Nephron progenitor cell (in vitro differentiated cells): ENCODE measurements around the gene SH3GLB2.
A peak's percentile ranks its signal among the peaks of the same experiment; 100 is the strongest.

Experiments used
- DNase-seq: peaks from one replicate; pipeline ENCODE4 v3.0.0; 2021
- H3K27ac Mint-ChIP-seq: 2 replicates; pipeline ENCODE4 v1.8.0; 2021; ENCODE audit warnings: mild to moderate bottlenecking, moderate library complexity, mixed read lengths
- H3K27me3 Mint-ChIP-seq: 2 replicates; pipeline ENCODE4 v1.8.0; 2021; ENCODE audit warnings: mild to moderate bottlenecking, low read depth, mixed read lengths; ENCODE audit not compliant: poor library complexity
- H3K36me3 Mint-ChIP-seq: 2 replicates; pipeline ENCODE4 v1.8.0; 2021; ENCODE audit warnings: low read depth, mixed read lengths
- H3K4me1 Mint-ChIP-seq: 2 replicates; pipeline ENCODE4 v1.8.0; 2021; ENCODE audit warnings: mixed read lengths
- H3K4me3 Mint-ChIP-seq: 2 replicates; pipeline ENCODE4 v1.8.0; 2021; ENCODE audit warnings: mild to moderate bottlenecking, moderate library complexity, mixed read lengths
- H3K9me3 Mint-ChIP-seq: 2 replicates; pipeline ENCODE4 v1.8.0; 2021; ENCODE audit warnings: mild to moderate bottlenecking, moderate library complexity, mixed read lengths
- TF ChIP-seq, protein P1 (sequence below): fragments of 200-600 bp; sonication (generic); IDR thresholded peaks from 2 replicates; pipeline ENCODE4 v1.5.0; 2021; ENCODE audit warnings: antibody characterized with exemption

SH3GLB2 gene

DNA sequence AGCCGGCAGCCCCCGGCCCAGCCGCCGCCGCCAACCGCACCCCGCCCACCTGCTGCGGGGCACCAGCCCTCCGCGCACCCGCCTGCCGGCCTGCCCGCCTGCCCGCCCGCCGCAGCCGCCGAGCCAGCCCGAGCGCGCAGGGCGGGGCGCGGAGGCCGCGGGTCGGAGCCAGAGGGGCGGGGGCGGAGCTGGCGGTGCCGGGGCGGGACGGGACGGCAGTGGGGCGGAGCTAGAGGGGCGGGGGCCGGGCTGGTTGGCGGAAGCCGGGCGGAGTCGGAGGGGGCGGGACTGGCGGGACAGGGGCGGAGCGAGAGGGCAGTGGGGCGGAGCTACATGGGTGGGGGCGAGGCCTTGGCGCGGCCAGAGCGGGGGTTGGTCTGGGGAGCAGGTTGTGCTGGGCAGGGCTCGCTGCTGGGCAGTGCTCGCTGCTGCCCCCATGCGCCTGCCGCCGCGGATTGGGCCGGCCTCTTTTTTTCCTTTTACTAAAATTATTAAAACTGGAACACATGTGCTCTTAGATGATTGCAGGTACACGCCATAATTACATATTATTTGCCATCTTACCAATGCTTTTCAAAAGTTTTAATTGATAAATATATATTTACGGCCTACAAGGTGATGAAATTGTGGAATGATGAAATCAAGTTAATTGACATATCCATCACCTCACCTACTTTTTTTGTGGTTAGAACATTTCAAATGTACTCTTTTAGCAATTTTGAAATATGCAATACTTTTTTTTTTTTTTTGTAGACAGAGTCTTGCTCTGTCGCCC lies at the start of gene SH3GLB2:
Gene SH3GLB2, minus strand, starts transcription at position 140 of the 775 bp plus-strand sequence. CDS start 177 bp downstream, outside the sequence.
- H3K36me3 Mint-ChIP-seq = no peaks in the 10 kb centered on the region
- peak; percentile 98 for DNase-seq
- no peaks in the 10 kb centered on the region for H3K9me3 Mint-ChIP-seq
- TF ChIP-seq, protein P1, sequence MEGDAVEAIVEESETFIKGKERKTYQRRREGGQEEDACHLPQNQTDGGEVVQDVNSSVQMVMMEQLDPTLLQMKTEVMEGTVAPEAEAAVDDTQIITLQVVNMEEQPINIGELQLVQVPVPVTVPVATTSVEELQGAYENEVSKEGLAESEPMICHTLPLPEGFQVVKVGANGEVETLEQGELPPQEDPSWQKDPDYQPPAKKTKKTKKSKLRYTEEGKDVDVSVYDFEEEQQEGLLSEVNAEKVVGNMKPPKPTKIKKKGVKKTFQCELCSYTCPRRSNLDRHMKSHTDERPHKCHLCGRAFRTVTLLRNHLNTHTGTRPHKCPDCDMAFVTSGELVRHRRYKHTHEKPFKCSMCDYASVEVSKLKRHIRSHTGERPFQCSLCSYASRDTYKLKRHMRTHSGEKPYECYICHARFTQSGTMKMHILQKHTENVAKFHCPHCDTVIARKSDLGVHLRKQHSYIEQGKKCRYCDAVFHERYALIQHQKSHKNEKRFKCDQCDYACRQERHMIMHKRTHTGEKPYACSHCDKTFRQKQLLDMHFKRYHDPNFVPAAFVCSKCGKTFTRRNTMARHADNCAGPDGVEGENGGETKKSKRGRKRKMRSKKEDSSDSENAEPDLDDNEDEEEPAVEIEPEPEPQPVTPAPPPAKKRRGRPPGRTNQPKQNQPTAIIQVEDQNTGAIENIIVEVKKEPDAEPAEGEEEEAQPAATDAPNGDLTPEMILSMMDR = peak; percentile 83
- H3K4me3 Mint-ChIP-seq = peak within 1 kb of the TSS; percentile 80
- H3K27me3 Mint-ChIP-seq = peaks cover 5% of the 10 kb centered on the region
- no peak within 1 kb of the TSS for H3K27ac Mint-ChIP-seq
- peaks cover 52% of the 10 kb centered on the region for H3K4me1 Mint-ChIP-seq

DNA sequence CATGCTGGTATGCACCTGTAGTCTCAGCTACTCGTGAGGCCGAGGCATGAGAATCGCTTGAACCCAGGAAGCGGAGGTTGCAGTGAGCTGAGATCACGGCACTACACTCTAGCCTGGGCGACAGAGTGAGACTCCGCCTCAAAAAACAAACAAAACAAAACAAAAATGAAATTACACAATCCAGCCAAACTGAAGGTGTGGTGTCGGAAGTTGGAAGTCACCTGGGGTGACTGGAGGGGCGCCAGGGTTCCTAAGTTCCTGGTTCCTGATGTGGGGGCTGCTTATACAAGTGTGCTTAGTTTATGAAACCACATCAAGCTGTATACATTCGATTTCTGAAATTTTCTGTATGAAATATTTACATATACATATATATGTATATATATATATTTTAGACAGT lies 49.1 kb upstream of the SH3GLB2 start:
- H3K27ac Mint-ChIP-seq = no peak overlapping the region
- H3K36me3 Mint-ChIP-seq = no peaks in the 10 kb centered on the region
- DNase-seq = no peak
- peaks cover 29% of the 10 kb centered on the region for H3K4me1 Mint-ChIP-seq
- TF ChIP-seq, protein P1 = no peak
- H3K27me3 Mint-ChIP-seq = peaks cover 5% of the 10 kb centered on the region
- H3K9me3 Mint-ChIP-seq = no peaks in the 10 kb centered on the region
- H3K4me3 Mint-ChIP-seq = no peak overlapping the region

DNA sequence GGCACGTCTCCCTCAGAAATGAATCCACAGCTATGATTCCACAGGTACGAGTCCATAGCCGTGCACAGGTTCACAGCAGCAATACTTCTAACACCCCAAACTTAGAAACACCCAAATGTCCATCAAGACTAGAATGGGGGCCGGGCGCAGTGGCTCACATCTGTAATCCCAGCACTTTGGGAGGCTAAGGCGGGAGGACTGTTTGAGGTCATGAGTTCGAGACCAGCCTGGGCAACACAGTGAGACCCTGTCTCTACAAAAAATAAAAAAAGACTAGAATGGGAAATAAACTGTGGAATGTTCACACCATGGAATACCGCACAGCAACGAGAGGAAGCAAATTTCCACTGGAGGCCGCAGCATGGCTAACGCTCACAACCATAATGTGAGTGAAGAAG lies 48.5 kb upstream of the SH3GLB2 start:
- no peak for DNase-seq
- TF ChIP-seq, protein P1 = no peak
- H3K36me3 Mint-ChIP-seq = no peaks in the 10 kb centered on the region
- peaks cover 5% of the 10 kb centered on the region for H3K27me3 Mint-ChIP-seq
- no peak overlapping the region for H3K27ac Mint-ChIP-seq
- no peak overlapping the region for H3K4me3 Mint-ChIP-seq
- peaks cover 27% of the 10 kb centered on the region for H3K4me1 Mint-ChIP-seq
- H3K9me3 Mint-ChIP-seq = no peaks in the 10 kb centered on the region

DNA sequence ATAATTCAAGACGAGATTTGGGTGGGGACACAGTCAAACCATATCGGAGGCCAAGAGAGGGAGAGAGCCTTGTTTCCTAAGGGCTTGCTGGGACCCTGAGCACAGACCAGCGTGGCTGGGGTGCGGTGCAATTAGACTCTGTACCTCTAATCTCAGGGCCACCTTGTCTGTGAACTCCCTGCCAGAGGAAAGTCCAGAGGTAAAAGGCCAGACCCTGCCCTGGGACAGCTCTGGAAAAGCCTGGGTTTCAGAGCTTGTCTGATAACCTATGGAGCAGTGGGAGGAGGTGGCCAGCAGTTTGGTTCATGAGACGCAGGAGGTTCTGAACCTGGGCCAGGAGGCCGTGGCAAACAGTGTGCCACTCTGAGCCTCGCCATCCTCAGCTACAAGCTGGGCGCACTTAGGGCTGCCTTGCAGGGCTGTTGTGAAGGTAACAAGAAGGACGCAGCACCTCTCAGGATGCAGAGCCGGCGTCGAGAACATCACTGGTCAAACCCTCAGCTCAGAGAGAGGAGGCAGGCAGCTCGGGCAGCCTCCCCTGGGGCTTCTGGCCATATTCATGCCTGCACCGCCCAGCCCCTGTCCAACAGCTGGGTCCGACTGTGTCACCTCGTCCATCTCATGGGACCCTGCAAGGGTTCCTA lies 48.0 kb upstream of the SH3GLB2 start:
- DNase-seq = no peak
- Mint-ChIP-seq H3K4me1 (peaks cover 27% of the 10 kb centered on the region), H3K4me3 (no peak overlapping the region), H3K36me3 (no peaks in the 10 kb centered on the region), H3K27me3 (peaks cover 5% of the 10 kb centered on the region), H3K9me3 (no peaks in the 10 kb centered on the region), H3K27ac (no peak overlapping the region)
- TF ChIP-seq, protein P1 = no peak

DNA sequence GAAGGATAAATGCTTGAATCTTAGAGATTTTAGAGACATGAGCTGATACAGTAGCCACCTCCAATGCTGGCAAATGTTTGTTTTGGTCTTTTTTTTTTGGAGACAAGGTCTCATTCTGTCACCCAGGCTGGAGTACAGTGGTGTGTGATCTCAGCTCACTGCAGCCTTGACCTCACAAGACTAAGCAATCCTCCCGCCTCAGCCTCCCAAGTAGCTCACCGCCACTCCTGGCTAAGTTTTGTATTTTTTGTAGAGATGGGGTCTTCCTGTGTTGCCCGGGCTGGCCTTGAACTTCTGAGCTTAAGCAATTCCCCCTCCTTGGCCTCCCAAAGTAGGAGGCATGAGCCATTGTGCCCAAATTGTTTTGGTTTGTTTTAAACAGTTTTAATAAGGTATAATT lies 46.0 kb upstream of the SH3GLB2 start:
- Mint-ChIP-seq H3K9me3 (no peaks in the 10 kb centered on the region), H3K4me3 (no peak overlapping the region), H3K4me1 (peaks cover 12% of the 10 kb centered on the region), H3K27ac (no peak overlapping the region), H3K27me3 (peaks cover 5% of the 10 kb centered on the region), H3K36me3 (no peaks in the 10 kb centered on the region)
- DNase-seq = no peak
- TF ChIP-seq, protein P1 = no peak
